Epithelial cell of proximal tubule (primary cell): ENCODE measurements around the gene PLA2G4A. TPM values are rescaled to one million over a fixed set of nuclear protein-coding genes. Genes with fewer than 3 reads are reported as not detected.

Experiments
- DNase-seq: peaks from one replicate; pipeline ENCODE4 v3.0.0-alpha.2; 2011; ENCODE audit warnings: low read depth
- H3K4me3 ChIP-seq: 2 replicates; pipeline ENCODE4 v1.5.1; 2011; ENCODE audit warnings: low read depth, mild to moderate bottlenecking, low read length
- CTCF ChIP-seq: conservative IDR thresholded peaks from 2 replicates; pipeline ENCODE4 v1.5.1; 2012; ENCODE audit warnings: low read depth, mild to moderate bottlenecking, low read length
- total RNA-seq: library from RNA; depleted of rRNA; stranded (reverse); fragments of >200 nt; gene quantifications from 2 replicates; pipeline ENCODE4 v1.2.3, GENCODE V29; 2015

Gene PLA2G4A
- total RNA-seq, 1 donor from 2014 or later, result 0.40 TPM

- no peak overlapping the region for H3K4me3 ChIP-seq
These were observed 13.8 kb downstream of the PLA2G4A start for GRCh38 chr1:186842547-186842946.

GRCh38 chr1:186843226-186843625, 14.5 kb downstream of the PLA2G4A start:
- DNase-seq, result no peak
- no peak for TF ChIP-seq CTCF
- no peak overlapping the region for H3K4me3 ChIP-seq

More at GRCh38 chr1:186842547-186842946, 13.8 kb downstream of the PLA2G4A start:
- no peak for DNase-seq
- no peak for TF ChIP-seq CTCF

- no peak for TF ChIP-seq CTCF
- no peak for DNase-seq
These were observed 15.2 kb downstream of the PLA2G4A start for GRCh38 chr1:186843931-186844330.

GRCh38 chr1:186845576-186846210, 16.9 kb downstream of the PLA2G4A start:
- H3K4me3 ChIP-seq, result no peak overlapping the region
- no peak for DNase-seq
- no peak for TF ChIP-seq CTCF

More at GRCh38 chr1:186843931-186844330, 15.2 kb downstream of the PLA2G4A start:
- H3K4me3 ChIP-seq, result no peak overlapping the region

GRCh38 chr1:186848509-186849130, 19.9 kb downstream of the PLA2G4A start:
- DNase-seq, result no peak
- no peak for TF ChIP-seq CTCF
- H3K4me3 ChIP-seq, result no peak overlapping the region

- DNase-seq, result no peak
- no peak for TF ChIP-seq CTCF
- H3K4me3 ChIP-seq, result no peak overlapping the region
These were observed 20.5 kb downstream of the PLA2G4A start for GRCh38 chr1:186849271-186849671.

- H3K4me3 ChIP-seq, result no peak overlapping the region
- no peak for TF ChIP-seq CTCF
- DNase-seq, result no peak
These were observed 21.1 kb downstream of the PLA2G4A start for GRCh38 chr1:186849826-186850225.
